H9 (cell line): ENCODE data around the gene PIGL. TPM values are rescaled to one million over a fixed set of nuclear protein-coding genes. Genes with fewer than 3 reads are reported as not detected.

Source experiments
- DNase-seq: peaks from one replicate; pipeline ENCODE4 v3.0.0-alpha.2; 2017
- H2AFZ ChIP-seq: one replicate; pipeline ENCODE4 v1.6.1; 2013; ENCODE audit warnings: mild to moderate bottlenecking, low read length, control low read depth, moderate library complexity
- H2AK5ac ChIP-seq: 2 replicates; pipeline ENCODE4 v1.6.1; 2013; ENCODE audit warnings: low read length, control low read depth, mixed read lengths; ENCODE audit not compliant: insufficient read length
- H2BK120ac ChIP-seq: one replicate; pipeline ENCODE4 v1.6.1; 2013; ENCODE audit warnings: low read depth, mild to moderate bottlenecking, low read length, control low read depth, inconsistent platforms; ENCODE audit not compliant: poor library complexity, severe bottlenecking
- H2BK12ac ChIP-seq: 2 replicates; pipeline ENCODE4 v1.6.1; 2013; ENCODE audit warnings: low read length, control low read depth, mixed read lengths, low read depth; ENCODE audit not compliant: insufficient read length
- H2BK15ac ChIP-seq: 2 replicates; pipeline ENCODE4 v1.6.1; 2013; ENCODE audit warnings: low read depth, low read length, control low read depth
- H2BK20ac ChIP-seq: one replicate; pipeline ENCODE4 v1.6.1; 2013; ENCODE audit warnings: low read depth, mild to moderate bottlenecking, low read length, control low read depth, inconsistent platforms; ENCODE audit not compliant: poor library complexity, severe bottlenecking
- H2BK5ac ChIP-seq: 2 replicates; pipeline ENCODE4 v1.6.1; 2013; ENCODE audit warnings: low read length, control low read depth, mixed read lengths; ENCODE audit not compliant: insufficient read length
- H3K14ac ChIP-seq: 2 replicates; pipeline ENCODE4 v1.6.1; 2013; ENCODE audit warnings: low read length, control low read depth; ENCODE audit not compliant: insufficient read depth
- H3K18ac ChIP-seq: 2 replicates; pipeline ENCODE4 v1.6.1; 2013; ENCODE audit warnings: low read depth, mild to moderate bottlenecking, mixed read lengths, low read length, control low read depth; ENCODE audit not compliant: insufficient read length
- H3K23ac ChIP-seq: 2 replicates; pipeline ENCODE4 v1.6.1; 2013; ENCODE audit warnings: low read length, control low read depth, mixed read lengths, low read depth; ENCODE audit not compliant: insufficient read length
- H3K23me2 ChIP-seq: 2 replicates; pipeline ENCODE4 v1.6.1; 2013; ENCODE audit warnings: low read depth, mild to moderate bottlenecking, mixed read lengths, low read length, control low read depth; ENCODE audit not compliant: insufficient read length, poor library complexity, severe bottlenecking
- H3K27ac ChIP-seq: 2 replicates; pipeline ENCODE4 v1.5.1; 2013; ENCODE audit warnings: low read length, control low read depth, mixed read lengths, low read depth; ENCODE audit not compliant: insufficient read length
- H3K27me3 ChIP-seq: 2 replicates; pipeline ENCODE4 v1.6.1; 2013; ENCODE audit warnings: low read length, control low read depth, inconsistent platforms; ENCODE audit not compliant: insufficient read depth
- H3K4ac ChIP-seq: 2 replicates; pipeline ENCODE4 v1.6.1; 2013; ENCODE audit warnings: low read depth, mild to moderate bottlenecking, control low read depth, inconsistent platforms, low read length, moderate library complexity
- H3K4me1 ChIP-seq: 2 replicates; pipeline ENCODE4 v1.6.1; 2013; ENCODE audit warnings: low read length, control low read depth, inconsistent platforms; ENCODE audit not compliant: insufficient read depth
- H3K4me2 ChIP-seq: 2 replicates; pipeline ENCODE4 v1.6.1; 2013; ENCODE audit warnings: low read length, control low read depth, mixed read lengths; ENCODE audit not compliant: insufficient read length, insufficient read depth
- H3K56ac ChIP-seq: 2 replicates; pipeline ENCODE4 v1.6.1; 2013; ENCODE audit warnings: low read depth, mild to moderate bottlenecking, mixed read lengths, low read length, control low read depth; ENCODE audit not compliant: insufficient read length
- H3K79me1 ChIP-seq: 2 replicates; pipeline ENCODE4 v1.6.1; 2013; ENCODE audit warnings: low read depth, mild to moderate bottlenecking, moderate library complexity, low read length, control low read depth, inconsistent platforms; ENCODE audit not compliant: insufficient read depth, poor library complexity, severe bottlenecking
- H3K79me2 ChIP-seq: 2 replicates; pipeline ENCODE4 v1.6.1; 2013; ENCODE audit warnings: low read length, control low read depth, inconsistent platforms; ENCODE audit not compliant: insufficient read depth
- H3K9ac ChIP-seq: 2 replicates; pipeline ENCODE4 v1.6.1; 2013; ENCODE audit warnings: low read length, control low read depth, mixed read lengths; ENCODE audit not compliant: insufficient read length; ENCODE audit errors: extremely low read depth
- H3K9me3 ChIP-seq: one replicate; pipeline ENCODE4 v1.6.1; 2013; ENCODE audit warnings: low read depth, low read length, inconsistent platforms; ENCODE audit not compliant: control insufficient read depth
- H3T11ph ChIP-seq: one replicate; pipeline ENCODE4 v1.6.1; 2013; ENCODE audit warnings: mild to moderate bottlenecking, low read length, control low read depth, inconsistent platforms
- H4K20me1 ChIP-seq: one replicate; pipeline ENCODE4 v1.6.1; 2013; ENCODE audit not compliant: control insufficient read depth, insufficient read length, insufficient read depth
- H4K5ac ChIP-seq: 2 replicates; pipeline ENCODE4 v1.6.1; 2013; ENCODE audit warnings: low read depth, mild to moderate bottlenecking, mixed read lengths, low read length, control low read depth; ENCODE audit not compliant: insufficient read length
- H4K8ac ChIP-seq: replicated peaks from 2 replicates; pipeline ENCODE4 v1.6.1; 2013; ENCODE audit warnings: low read length, control low read depth, mixed read lengths, low read depth; ENCODE audit not compliant: insufficient read length
- H4K91ac ChIP-seq: 2 replicates; pipeline ENCODE4 v1.6.1; 2013; ENCODE audit warnings: low read depth, mild to moderate bottlenecking, moderate library complexity, mixed read lengths, low read length, control low read depth; ENCODE audit not compliant: insufficient read length
- H3K27ac Mint-ChIP-seq, 3 experiments: 2 replicates in 2 of 3; 3 replicates in 1 of 3; pipeline ENCODE4 v1.8.0; 2020 to 2021; ENCODE audit warnings: mixed read lengths in 3 of 3, mild to moderate bottlenecking in 1 of 3, moderate library complexity in 1 of 3
- H3K27me3 Mint-ChIP-seq: 2 replicates; pipeline ENCODE4 v1.8.0; 2021; ENCODE audit warnings: low read depth, mild to moderate bottlenecking, moderate library complexity, mixed read lengths
- H3K36me3 Mint-ChIP-seq, 3 experiments: 2 replicates in 2 of 3; 3 replicates in 1 of 3; pipeline ENCODE4 v1.8.0; 2020 to 2021; ENCODE audit warnings: low read depth in 3 of 3, mixed read lengths in 3 of 3; ENCODE audit not compliant: insufficient read depth in 1 of 3
- H3K4me1 Mint-ChIP-seq, 2 experiments: 2 replicates each; pipeline ENCODE4 v1.8.0; 2020; ENCODE audit warnings: mixed read lengths in 2 of 2
- H3K4me3 Mint-ChIP-seq, 2 experiments: 2 replicates in 1 of 2; 3 replicates in 1 of 2; pipeline ENCODE4 v1.8.0; 2020 to 2021; ENCODE audit warnings: mild to moderate bottlenecking in 2 of 2, mixed read lengths in 2 of 2, moderate library complexity in 1 of 2
- H3K9me3 Mint-ChIP-seq, 2 experiments: 2 replicates in 1 of 2; 3 replicates in 1 of 2; pipeline ENCODE4 v1.8.0; 2020; ENCODE audit warnings: mild to moderate bottlenecking in 2 of 2, mixed read lengths in 2 of 2, moderate library complexity in 1 of 2
- CTCF ChIP-seq: fragments of 200-600 bp; sonication (generic); conservative IDR thresholded peaks from 3 replicates; pipeline ENCODE4 v1.8.0; 2021; ENCODE audit warnings: antibody characterized with exemption, mild to moderate bottlenecking
- WGBS: extraction: QIAGEN DNeasy Blood & Tissue Kit; methylation state at CpG from one replicate; pipeline ENCODE4 v1.1.7; 2013; ENCODE audit warnings: missing lambda C conversion rate, low lambda C conversion rate, mixed read lengths; ENCODE audit not compliant: insufficient read length; ENCODE audit errors: extremely low coverage; 5-methylcytosine and 5-hydroxymethylcytosine counted together
- total RNA-seq: library from RNA; stranded (reverse); gene quantifications from 2 replicates; pipeline ENCODE4 v1.2.1, GENCODE V29; 2021

The PIGL gene
- total RNA-seq, 1 experiment from 2014 or later: 21.6 TPM

- no peak overlapping the region for H2AFZ ChIP-seq
- peaks cover 30 to 53% (median 41%) of the 10 kb centered on the region in 3 experiments; a peak in 6 of 7 replicates for H3K36me3 Mint-ChIP-seq
- H3K27me3 Mint-ChIP-seq: no peaks in the 10 kb centered on the region
- TF ChIP-seq CTCF: no peak
- H3K4me1 Mint-ChIP-seq: no peaks in the 10 kb centered on the region
- no peaks in the 10 kb centered on the region for H3K27me3 ChIP-seq
- H3K18ac ChIP-seq: no peak overlapping the region
- H2BK12ac ChIP-seq: no peak overlapping the region
- WGBS: no CpG with 5 or more reads among the region's 3 CpGs
- no peak overlapping the region for H3K23ac ChIP-seq
- H3K79me2 ChIP-seq: no peaks in the 10 kb centered on the region
- H3T11ph ChIP-seq: no peak overlapping the region
- peak overlapping the region in 1 of 3 experiments; percentile 48; a peak in 1 of 7 replicates for H3K27ac Mint-ChIP-seq
- H2AK5ac ChIP-seq: no peak overlapping the region
- no peaks in the 10 kb centered on the region for H4K20me1 ChIP-seq
- H3K4ac ChIP-seq: no peak overlapping the region
- no peaks in the 10 kb centered on the region for H3K4me1 ChIP-seq
- no peak overlapping the region for H4K8ac ChIP-seq
- no peaks in the 10 kb centered on the region for H3K9me3 Mint-ChIP-seq
- H3K4me2 ChIP-seq: no peak overlapping the region
- H3K27ac ChIP-seq: no peak overlapping the region
- no peak overlapping the region for H2BK5ac ChIP-seq
- no peak overlapping the region for H3K14ac ChIP-seq
- no peak overlapping the region for H3K4me3 Mint-ChIP-seq
- no peak overlapping the region for H4K5ac ChIP-seq
- H3K9me3 ChIP-seq: no peaks in the 10 kb centered on the region
- H2BK20ac ChIP-seq: no peak overlapping the region
- H3K79me1 ChIP-seq: no peaks in the 10 kb centered on the region
- H3K56ac ChIP-seq: no peak overlapping the region
- H3K9ac ChIP-seq: no peak overlapping the region
- no peaks in the 10 kb centered on the region for H3K23me2 ChIP-seq
- DNase-seq: no peak
- H2BK15ac ChIP-seq: no peak overlapping the region
- H2BK120ac ChIP-seq: no peak overlapping the region
- no peak overlapping the region for H4K91ac ChIP-seq
These were observed 126.6 kb downstream of the PIGL start for GRCh38 chr17:16343569-16343968.
